Measurements from ENCODE around the gene LLGL2. TPM values are rescaled to one million over a fixed set of nuclear protein-coding genes. Genes with fewer than 3 reads are reported as not detected.

LLGL2 gene
- polyA plus RNA-seq, 6 donors from 2014 or later, result 6.1 to 14.4 (median 10.4) TPM

DNA sequence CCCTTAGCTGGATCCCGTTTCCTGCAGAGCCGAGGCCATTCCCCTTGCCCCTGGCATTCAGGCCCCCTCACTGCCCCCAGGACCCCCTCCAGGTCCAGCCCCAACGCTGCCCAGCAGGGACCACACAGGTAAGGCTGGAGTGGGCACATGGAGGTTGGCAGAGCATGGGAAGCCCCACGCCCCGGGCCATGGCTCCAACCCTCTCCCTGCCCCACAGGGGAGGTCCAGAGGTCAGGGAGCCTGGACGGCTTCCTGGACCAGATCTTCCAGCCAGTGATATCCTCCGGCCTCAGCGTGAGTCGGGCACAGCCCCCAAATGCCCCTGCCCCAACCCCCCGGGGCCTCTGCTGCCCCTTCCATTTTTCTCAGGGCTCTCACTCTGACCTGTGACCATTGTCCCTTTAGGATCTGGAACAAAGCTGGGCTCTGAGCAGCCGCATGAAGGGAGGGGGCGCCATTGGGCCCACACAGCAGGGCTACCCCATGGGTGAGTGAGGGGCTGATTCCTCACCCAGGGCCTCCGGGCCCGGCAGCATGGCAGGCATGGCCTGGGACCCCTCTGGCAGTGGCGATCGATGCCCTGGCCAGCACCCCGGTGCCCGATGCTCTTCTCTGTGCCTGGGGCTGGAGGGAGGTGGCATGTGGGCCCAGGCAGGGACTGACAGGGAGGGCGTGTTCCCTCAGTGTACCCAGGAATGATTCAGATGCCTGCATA, 89.2 kb downstream of the LLGL2 start:
- Mint-ChIP-seq H3K27ac (no peak overlapping the region), H3K27me3 (no peaks in the 10 kb centered on the region), H3K4me3 (no peak overlapping the region), H3K4me1 (no peaks in the 10 kb centered on the region), H3K36me3 (no peaks in the 10 kb centered on the region), H3K9me3 (no peaks in the 10 kb centered on the region)
- ATAC-seq (ENCODE audit: low read depth in 2 of 2) (no peak), DNase-seq (no peak)

DNA sequence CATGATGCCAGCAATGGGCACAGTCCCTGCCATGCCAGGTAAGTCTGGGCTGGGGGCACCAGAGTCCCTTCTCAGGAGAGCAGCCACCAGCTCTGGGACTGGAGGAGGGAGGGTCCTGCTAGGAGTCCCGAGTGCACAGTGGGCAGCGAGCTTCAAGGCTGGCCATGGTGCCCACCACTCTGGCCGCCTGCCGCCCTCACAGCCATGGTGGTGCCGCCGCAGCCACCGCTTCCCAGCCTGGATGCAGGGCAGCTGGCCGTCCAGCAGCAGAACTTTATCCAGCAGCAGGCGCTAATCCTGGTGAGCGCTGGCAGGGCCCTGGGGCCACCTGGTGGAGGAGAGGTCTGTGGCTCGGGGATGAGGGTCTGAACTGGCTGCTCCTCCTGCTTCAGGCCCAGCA, 89.8 kb downstream of the LLGL2 start:
- Mint-ChIP-seq H3K4me3 (no peak overlapping the region), H3K27ac (no peak overlapping the region)
- ATAC-seq (ENCODE audit: low read depth in 2 of 2), result no peak

GRCh38 chr17:75616521-75617122, 91.1 kb downstream of the LLGL2 start:
- H3K4me1 Mint-ChIP-seq, result no peaks in the 10 kb centered on the region
- ATAC-seq (ENCODE audit: low read depth in 2 of 2), result no peak
- no peak overlapping the region for H3K4me3 Mint-ChIP-seq
- no peaks in the 10 kb centered on the region for H3K27me3 Mint-ChIP-seq
- H3K9me3 Mint-ChIP-seq, result no peaks in the 10 kb centered on the region
- no peak for DNase-seq
- H3K36me3 Mint-ChIP-seq, result no peaks in the 10 kb centered on the region
- no peak overlapping the region for H3K27ac Mint-ChIP-seq

More for the DNA sequence above, 89.8 kb downstream of the LLGL2 start:
- H3K27me3 Mint-ChIP-seq, result no peaks in the 10 kb centered on the region
- H3K36me3 Mint-ChIP-seq, result no peaks in the 10 kb centered on the region
- H3K4me1 Mint-ChIP-seq, result no peaks in the 10 kb centered on the region
- no peak for DNase-seq
- no peaks in the 10 kb centered on the region for H3K9me3 Mint-ChIP-seq

- Mint-ChIP-seq H3K4me1 (peaks cover 0 to 3% (median under 1%) of the 10 kb centered on the region in 3 donors), H3K9me3 (no peaks in the 10 kb centered on the region), H3K4me3 (no peak overlapping the region), H3K36me3 (peaks cover 0 to 4% of the 10 kb centered on the region in 2 donors), H3K27me3 (no peaks in the 10 kb centered on the region), H3K27ac (no peak overlapping the region)
- DNase-seq (no peak), ATAC-seq (ENCODE audit: low read depth in 2 of 2) (no peak)
Observed at GRCh38 chr17:75617218-75617617, 91.7 kb downstream of the LLGL2 start.

- H3K4me3 Mint-ChIP-seq, result no peak overlapping the region
- H3K27ac Mint-ChIP-seq, result no peak overlapping the region
- no peaks in the 10 kb centered on the region for H3K27me3 Mint-ChIP-seq
- no peak for DNase-seq
- ATAC-seq (ENCODE audit: low read depth in 2 of 2), result no peak
- peaks cover 0 to 8% of the 10 kb centered on the region in 2 donors for H3K36me3 Mint-ChIP-seq
- H3K4me1 Mint-ChIP-seq, result peaks cover 0 to 7% (median 2%) of the 10 kb centered on the region in 3 donors
- H3K9me3 Mint-ChIP-seq, result no peaks in the 10 kb centered on the region
Observed at GRCh38 chr17:75617675-75618074, 92.2 kb downstream of the LLGL2 start.

- H3K27me3 Mint-ChIP-seq, result no peaks in the 10 kb centered on the region
- peak overlapping the region in 1 of 6 donors; percentile 18 for H3K27ac Mint-ChIP-seq
- DNase-seq (no peak), ATAC-seq (ENCODE audit: low read depth in 2 of 2) (peak in 1 of 2 donors; percentile 23)
- H3K4me3 Mint-ChIP-seq, result no peak overlapping the region
- H3K4me1 Mint-ChIP-seq, result peaks cover 0 to 9% (median 2%) of the 10 kb centered on the region in 3 donors
- peaks cover 0 to 11% of the 10 kb centered on the region in 2 donors for H3K36me3 Mint-ChIP-seq
- no peaks in the 10 kb centered on the region for H3K9me3 Mint-ChIP-seq
Observed at GRCh38 chr17:75619506-75620431, 94.3 kb downstream of the LLGL2 start.

DNA sequence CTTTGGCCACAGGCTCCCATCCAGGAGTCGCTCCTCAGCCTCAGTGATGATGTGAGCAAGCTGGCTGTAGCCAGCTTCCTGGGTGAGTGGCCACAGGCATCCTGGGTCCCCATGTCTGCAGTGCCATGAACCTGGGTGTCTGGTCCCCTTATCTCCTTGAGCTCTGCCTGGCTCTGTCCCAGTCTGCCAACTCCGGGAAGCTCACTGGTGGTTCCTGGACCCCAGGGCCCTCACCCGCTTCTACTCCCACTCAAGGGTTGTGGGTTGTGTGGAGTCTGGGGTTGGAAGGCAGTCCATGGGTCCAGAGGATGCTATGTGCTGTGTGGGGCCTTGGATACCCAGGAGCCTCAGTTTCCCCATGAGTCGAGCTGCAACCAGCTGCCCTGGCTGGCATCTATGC, 96.0 kb downstream of the LLGL2 start:
- no peak overlapping the region for H3K4me3 Mint-ChIP-seq
- DNase-seq (no peak), ATAC-seq (ENCODE audit: low read depth in 2 of 2) (no peak)
- H3K4me1 Mint-ChIP-seq, result peaks cover 0 to 12% (median 2%) of the 10 kb centered on the region in 3 donors
- H3K9me3 Mint-ChIP-seq, result no peaks in the 10 kb centered on the region
- H3K36me3 Mint-ChIP-seq, result peaks cover 0 to 11% of the 10 kb centered on the region in 2 donors
- no peak overlapping the region for H3K27ac Mint-ChIP-seq
- no peaks in the 10 kb centered on the region for H3K27me3 Mint-ChIP-seq

- ATAC-seq (ENCODE audit: low read depth in 2 of 2), result no peak
- Mint-ChIP-seq H3K9me3 (no peaks in the 10 kb centered on the region), H3K27me3 (no peaks in the 10 kb centered on the region), H3K4me1 (peaks cover 0 to 12% (median 2%) of the 10 kb centered on the region in 3 donors), H3K4me3 (no peak overlapping the region), H3K36me3 (peaks cover 0 to 11% of the 10 kb centered on the region in 2 donors), H3K27ac (peak overlapping the region in 3 of 6 donors; percentile 4 to 67 (median 58))
- DNase-seq, result no peak
Observed at GRCh38 chr17:75622076-75622475, 96.6 kb downstream of the LLGL2 start.

- Mint-ChIP-seq H3K36me3 (peaks cover 0 to 11% of the 10 kb centered on the region in 2 donors), H3K4me1 (peaks cover 0 to 12% (median 2%) of the 10 kb centered on the region in 3 donors), H3K27ac (peak overlapping the region in 3 of 6 donors; percentile 58 to 88 (median 74)), H3K27me3 (no peaks in the 10 kb centered on the region), H3K9me3 (no peaks in the 10 kb centered on the region), H3K4me3 (peak overlapping the region in 1 of 8 donors; percentile 33)
- ATAC-seq (ENCODE audit: low read depth in 2 of 2), result no peak
- no peak for DNase-seq
Observed at GRCh38 chr17:75622771-75623273, 97.3 kb downstream of the LLGL2 start.

GRCh38 chr17:75623386-75623785, 97.9 kb downstream of the LLGL2 start:
- Mint-ChIP-seq H3K9me3 (no peaks in the 10 kb centered on the region), H3K4me1 (peaks cover 0 to 12% (median 2%) of the 10 kb centered on the region in 3 donors), H3K36me3 (peaks cover 0 to 11% of the 10 kb centered on the region in 2 donors), H3K4me3 (no peak overlapping the region), H3K27ac (peak overlapping the region in 1 of 6 donors; percentile 25), H3K27me3 (no peaks in the 10 kb centered on the region)
- ATAC-seq (ENCODE audit: low read depth in 2 of 2), result no peak
- no peak for DNase-seq

DNA sequence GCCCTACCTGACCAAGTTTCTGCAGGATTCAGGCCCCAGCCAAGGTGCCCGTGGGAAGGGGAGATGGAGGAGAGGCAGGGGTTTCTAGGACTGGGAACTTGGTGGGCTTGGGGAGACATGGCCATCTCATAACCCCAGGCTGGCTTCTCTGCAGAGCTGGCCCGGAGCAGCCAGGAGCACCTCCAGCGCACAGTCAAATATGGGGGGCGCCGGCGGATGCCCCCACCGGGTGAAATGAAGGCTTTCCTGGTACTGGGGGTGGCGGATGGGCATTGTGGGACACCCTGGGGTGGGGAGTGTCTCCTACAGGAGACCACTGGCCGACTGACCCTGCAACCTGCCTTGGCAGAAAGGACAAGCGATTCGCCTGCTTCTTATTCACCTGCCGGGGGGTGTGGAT, 98.5 kb downstream of the LLGL2 start:
- H3K36me3 Mint-ChIP-seq, result peaks cover 0 to 11% of the 10 kb centered on the region in 2 donors
- H3K4me3 Mint-ChIP-seq, result no peak overlapping the region
- no peaks in the 10 kb centered on the region for H3K9me3 Mint-ChIP-seq
- H3K27me3 Mint-ChIP-seq, result no peaks in the 10 kb centered on the region
- DNase-seq, result no peak
- H3K27ac Mint-ChIP-seq, result peak overlapping the region in 1 of 6 donors; percentile 47
- peaks cover 0 to 12% (median 2%) of the 10 kb centered on the region in 3 donors for H3K4me1 Mint-ChIP-seq
- no peak for ATAC-seq (ENCODE audit: low read depth in 2 of 2)

Measured in naive B cell (primary cell).